ENCODE data around the gene SMAD6.

DNA sequence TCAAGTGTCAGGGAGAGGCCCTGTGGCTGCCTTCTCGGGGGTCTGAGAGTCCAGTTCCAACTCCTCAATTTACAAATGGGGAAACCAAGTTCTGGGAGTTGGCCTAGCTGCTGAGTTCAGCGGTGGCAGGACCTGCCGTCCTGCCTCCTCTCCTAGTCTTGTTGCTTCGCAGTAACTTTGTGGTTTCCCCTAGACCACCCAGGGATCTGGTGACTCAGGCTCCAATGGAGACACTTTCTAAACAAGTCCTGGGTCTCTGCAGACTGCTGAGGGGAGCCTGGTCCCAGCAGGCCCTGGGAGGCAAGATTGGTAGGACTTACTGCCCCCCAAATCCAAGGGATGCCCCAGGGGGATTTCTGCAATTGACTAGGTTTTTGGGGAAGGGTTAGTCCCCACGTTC lies 83.6 kb downstream of the SMAD6 start:
- no peak for TF ChIP-seq GATA2 (IDR thresholded peaks at IDR 0.05; ENCODE audit: low read depth, low read length)
- TF ChIP-seq GATA3 (IDR thresholded peaks at IDR 0.05; ENCODE audit: low read depth, low read length), result no peak
